Endothelial cell (in vitro differentiated cells): ENCODE data around the gene CAGE1. TPM values are rescaled to one million over a fixed set of nuclear protein-coding genes. Genes with fewer than 3 reads are reported as not detected.

Source experiments
- DNase-seq: peaks from one replicate; pipeline ENCODE4 v3.0.0; 2021; ENCODE audit warnings: low spot score
- H3K27ac Mint-ChIP-seq: one replicate; pipeline ENCODE4 v1.8.0; 2021; ENCODE audit warnings: mixed read lengths, inconsistent platforms; ENCODE audit not compliant: unreplicated experiment
- H3K27me3 Mint-ChIP-seq: one replicate; pipeline ENCODE4 v1.8.0; 2021; ENCODE audit warnings: mild to moderate bottlenecking, moderate library complexity, mixed read lengths, inconsistent platforms; ENCODE audit not compliant: unreplicated experiment
- H3K36me3 Mint-ChIP-seq: one replicate; pipeline ENCODE4 v1.8.0; 2021; ENCODE audit warnings: mild to moderate bottlenecking, low read depth, mixed read lengths, inconsistent platforms; ENCODE audit not compliant: unreplicated experiment
- H3K4me1 Mint-ChIP-seq: one replicate; pipeline ENCODE4 v1.8.0; 2021; ENCODE audit warnings: mild to moderate bottlenecking, mixed read lengths, inconsistent platforms; ENCODE audit not compliant: unreplicated experiment
- H3K4me3 Mint-ChIP-seq: one replicate; pipeline ENCODE4 v1.8.0; 2021; ENCODE audit warnings: mild to moderate bottlenecking, mixed read lengths, inconsistent platforms; ENCODE audit not compliant: unreplicated experiment
- H3K9me3 Mint-ChIP-seq: one replicate; pipeline ENCODE4 v1.8.0; 2021; ENCODE audit warnings: mixed read lengths, inconsistent platforms; ENCODE audit not compliant: unreplicated experiment
- total RNA-seq: library from RNA; stranded (reverse); fragmentation: NEBNext Ultra II Directional; extraction: Animal tissue kit (Norgen Biotek cat#: 25700); gene quantifications from one replicate; pipeline ENCODE4 v1.2.1, GENCODE V29; 2021; ENCODE audit not compliant: unreplicated experiment
- TF ChIP-seq, protein P1 (sequence below): fragments of 200-600 bp; sonication (generic); IDR thresholded peaks from one replicate; pipeline ENCODE4 v1.5.0; 2021; ENCODE audit warnings: antibody characterized with exemption; ENCODE audit not compliant: unreplicated experiment

CAGE1 gene
- total RNA-seq, 1 donor from 2014 or later = not detected

DNA sequence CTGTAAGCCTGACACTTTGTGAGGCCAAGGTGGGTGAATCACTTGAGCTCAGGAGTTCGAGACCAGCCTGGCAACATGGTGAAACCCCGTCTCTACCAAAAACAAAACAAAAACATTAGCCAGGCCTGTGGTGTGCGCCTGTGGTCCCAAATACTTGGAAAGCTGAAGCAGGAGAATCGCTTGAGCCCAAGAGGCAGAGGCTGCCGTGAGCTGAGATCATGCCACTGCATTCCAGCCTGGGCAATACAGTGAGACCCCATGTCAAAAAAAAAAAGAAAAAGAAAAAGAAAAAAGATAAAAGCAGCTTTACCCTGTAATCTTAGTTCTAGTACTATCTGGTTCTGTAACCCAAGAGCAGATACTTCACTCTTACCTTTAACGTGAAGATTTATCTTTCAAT, 104.1 kb downstream of the CAGE1 start:
- DNase-seq = no peak
- Mint-ChIP-seq H3K27me3 (no peaks in the 10 kb centered on the region), H3K36me3 (no peaks in the 10 kb centered on the region), H3K9me3 (no peaks in the 10 kb centered on the region), H3K4me3 (no peak overlapping the region), H3K4me1 (peaks cover 23% of the 10 kb centered on the region), H3K27ac (no peak overlapping the region)
- TF ChIP-seq, protein P1, sequence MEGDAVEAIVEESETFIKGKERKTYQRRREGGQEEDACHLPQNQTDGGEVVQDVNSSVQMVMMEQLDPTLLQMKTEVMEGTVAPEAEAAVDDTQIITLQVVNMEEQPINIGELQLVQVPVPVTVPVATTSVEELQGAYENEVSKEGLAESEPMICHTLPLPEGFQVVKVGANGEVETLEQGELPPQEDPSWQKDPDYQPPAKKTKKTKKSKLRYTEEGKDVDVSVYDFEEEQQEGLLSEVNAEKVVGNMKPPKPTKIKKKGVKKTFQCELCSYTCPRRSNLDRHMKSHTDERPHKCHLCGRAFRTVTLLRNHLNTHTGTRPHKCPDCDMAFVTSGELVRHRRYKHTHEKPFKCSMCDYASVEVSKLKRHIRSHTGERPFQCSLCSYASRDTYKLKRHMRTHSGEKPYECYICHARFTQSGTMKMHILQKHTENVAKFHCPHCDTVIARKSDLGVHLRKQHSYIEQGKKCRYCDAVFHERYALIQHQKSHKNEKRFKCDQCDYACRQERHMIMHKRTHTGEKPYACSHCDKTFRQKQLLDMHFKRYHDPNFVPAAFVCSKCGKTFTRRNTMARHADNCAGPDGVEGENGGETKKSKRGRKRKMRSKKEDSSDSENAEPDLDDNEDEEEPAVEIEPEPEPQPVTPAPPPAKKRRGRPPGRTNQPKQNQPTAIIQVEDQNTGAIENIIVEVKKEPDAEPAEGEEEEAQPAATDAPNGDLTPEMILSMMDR = no peak

DNA sequence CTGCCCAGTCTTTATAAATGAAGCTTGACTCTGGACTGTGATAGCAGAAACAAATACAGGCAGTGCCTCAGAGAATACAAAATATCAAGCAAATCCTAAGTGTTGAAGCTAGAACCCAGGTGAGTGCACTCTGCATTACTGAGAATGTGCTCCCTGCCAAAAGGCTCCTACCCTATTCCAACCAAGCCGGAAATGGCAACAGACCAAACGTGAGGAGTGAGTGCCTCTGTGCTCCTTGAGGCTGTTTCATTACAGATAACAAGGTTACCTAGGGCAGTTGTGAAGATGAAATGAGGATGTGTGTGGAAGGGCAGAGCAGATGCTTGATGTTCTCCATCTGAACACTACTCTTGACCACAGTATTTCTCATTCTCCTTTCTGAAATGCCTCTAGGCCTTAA, 105.9 kb downstream of the CAGE1 start:
- no peaks in the 10 kb centered on the region for H3K9me3 Mint-ChIP-seq
- H3K4me3 Mint-ChIP-seq = no peak overlapping the region
- TF ChIP-seq, protein P1 = no peak

DNA sequence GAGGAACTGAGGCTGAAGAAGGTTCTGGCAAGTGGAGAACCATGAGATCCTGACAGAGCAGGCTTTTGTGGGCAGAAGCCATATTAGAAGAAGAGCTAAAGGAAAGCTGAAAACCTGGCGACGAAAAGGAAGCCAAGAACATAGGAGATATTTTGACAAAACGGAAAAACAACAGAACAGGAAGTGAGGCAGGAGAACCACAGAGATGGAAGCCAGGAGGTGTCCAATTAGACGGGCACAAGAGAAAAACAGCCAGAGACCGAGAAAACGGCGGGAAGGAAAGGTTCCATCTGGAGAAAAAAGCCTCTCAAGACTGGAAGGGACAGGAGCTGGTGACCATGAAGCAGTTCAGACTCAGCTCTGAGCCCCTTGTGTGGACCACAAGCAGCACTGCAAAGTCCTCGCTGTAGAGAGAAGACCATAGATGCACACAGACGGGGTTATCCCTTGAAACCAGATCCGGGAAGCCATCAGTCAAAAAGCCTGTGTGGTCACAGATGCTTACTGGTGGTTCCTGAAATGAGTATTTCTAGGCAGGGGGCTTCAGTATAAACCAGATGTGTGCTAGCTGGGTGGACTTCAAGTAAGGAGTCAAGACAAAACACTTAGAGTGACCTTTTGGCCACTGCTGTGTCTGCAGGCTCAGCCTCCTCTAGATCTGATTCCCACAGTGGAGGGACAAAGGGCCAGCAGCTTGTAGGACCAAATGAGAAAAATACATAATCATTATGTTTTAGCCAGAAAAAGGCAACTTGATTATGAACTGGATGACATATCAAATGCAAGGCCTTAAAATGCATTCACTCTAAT, 107.2 kb downstream of the CAGE1 start:
- H3K27ac Mint-ChIP-seq = peak overlapping the region; percentile 28
- no peaks in the 10 kb centered on the region for H3K9me3 Mint-ChIP-seq
- no peaks in the 10 kb centered on the region for H3K36me3 Mint-ChIP-seq
- peaks cover 13% of the 10 kb centered on the region for H3K4me1 Mint-ChIP-seq
- no peak for DNase-seq
- TF ChIP-seq, protein P1 = no peak
- peaks cover 1% of the 10 kb centered on the region for H3K27me3 Mint-ChIP-seq
- H3K4me3 Mint-ChIP-seq = no peak overlapping the region

More for the DNA sequence above, 105.9 kb downstream of the CAGE1 start:
- no peak for DNase-seq
- Mint-ChIP-seq H3K27ac (no peak overlapping the region), H3K4me1 (peaks cover 23% of the 10 kb centered on the region), H3K36me3 (no peaks in the 10 kb centered on the region), H3K27me3 (no peaks in the 10 kb centered on the region)

Other genes starting within 250 kb of the CAGE1 start
- 132 TPM for gene SSR1, start 76.5 kb downstream of the CAGE1 start, total RNA-seq
- 12.6 TPM for gene RIOK1, start 66 bp upstream of the CAGE1 start, total RNA-seq
- gene DSP, start 151.9 kb upstream of the CAGE1 start, total RNA-seq = 109 TPM
- gene SNRNP48, start 200.5 kb upstream of the CAGE1 start, total RNA-seq = 13.3 TPM